Naive thymus-derived CD4-positive, alpha-beta T cell (primary cell): Measurements from ENCODE around the gene CHAT. TPM values are rescaled to one million over a fixed set of nuclear protein-coding genes. Genes with fewer than 3 reads are reported as not detected.

ENCODE experiments used
- ATAC-seq: fragments of 150-1000 bp; cut with Tn5 transposase; 2 replicates; pipeline ENCODE4 v1.10.0; 2021; ENCODE audit warnings: mild to moderate bottlenecking, moderate library complexity
- CTCF ChIA-PET: fragments of 350-600 bp; sonication (Branson Sonifier 250); formaldehyde crosslinking; loops from one replicate; lab custom pipeline; 2021; ENCODE audit warnings: antibody characterized with exemption; lab: Charles Lee
- POLR2A ChIA-PET: fragments of 350-600 bp; sonication (Branson Sonifier 250); formaldehyde crosslinking; loops from one replicate; lab custom pipeline; 2021; ENCODE audit warnings: antibody characterized with exemption, inconsistent platforms; lab: Charles Lee
- DNase-seq, 9 donors: peaks; one replicate each; pipeline versions ENCODE4 v3.0.0 to v3.0.0-alpha.2; 2020 to 2022; ENCODE audit warnings: mixed read lengths in 1 of 9
- H3K27ac ChIP-seq: one replicate; pipeline ENCODE4 v1.7.0; 2013; ENCODE audit warnings: mild to moderate bottlenecking, low read depth, low read length, moderate library complexity
- H3K27me3 ChIP-seq, 2 donors: one replicate each; pipeline ENCODE4 v1.7.0; 2013; ENCODE audit warnings: low read length in 2 of 2, mild to moderate bottlenecking in 2 of 2, moderate library complexity in 2 of 2; ENCODE audit not compliant: control insufficient read depth in 2 of 2, insufficient read depth in 2 of 2
- H3K36me3 ChIP-seq, 3 experiments: 1 replicate in 2 of 3; 2 replicates in 1 of 3; pipeline ENCODE4 v1.7.0; 2013; ENCODE audit warnings: low read length in 3 of 3, mild to moderate bottlenecking in 3 of 3, moderate library complexity in 1 of 3; ENCODE audit not compliant: insufficient read depth in 3 of 3, control insufficient read depth in 2 of 3
- H3K4me1 ChIP-seq, 2 donors: one replicate each; pipeline ENCODE4 v1.7.0; 2013; ENCODE audit warnings: low read length in 2 of 2, mild to moderate bottlenecking in 2 of 2, moderate library complexity in 1 of 2; ENCODE audit not compliant: control insufficient read depth in 2 of 2, insufficient read depth in 2 of 2
- H3K4me3 ChIP-seq: 2 replicates; pipeline ENCODE4 v1.7.0; 2013; ENCODE audit warnings: mild to moderate bottlenecking, low read length
- H3K9me3 ChIP-seq, 3 experiments: 1 replicate in 2 of 3; 2 replicates in 1 of 3; pipeline ENCODE4 v1.7.0; 2013; ENCODE audit warnings: low read length in 3 of 3; ENCODE audit not compliant: control insufficient read depth in 2 of 3
- H3K27ac Mint-ChIP-seq, 9 donors: one replicate each; pipeline ENCODE4 v1.8.0; 2020 to 2022; ENCODE audit warnings: mixed read lengths in 9 of 9, mild to moderate bottlenecking in 8 of 9, moderate library complexity in 5 of 9, inconsistent platforms in 2 of 9
- H3K27me3 Mint-ChIP-seq, 5 donors: one replicate each; pipeline ENCODE4 v1.8.0; 2021 to 2022; ENCODE audit warnings: mixed read lengths in 5 of 5, mild to moderate bottlenecking in 1 of 5
- H3K36me3 Mint-ChIP-seq, 5 donors: one replicate each; pipeline ENCODE4 v1.8.0; 2020 to 2022; ENCODE audit warnings: mixed read lengths in 5 of 5, mild to moderate bottlenecking in 3 of 5, inconsistent platforms in 1 of 5
- H3K4me1 Mint-ChIP-seq, 7 donors: one replicate each; pipeline ENCODE4 v1.8.0; 2020 to 2022; ENCODE audit warnings: mixed read lengths in 7 of 7, mild to moderate bottlenecking in 3 of 7, inconsistent platforms in 1 of 7
- H3K4me3 Mint-ChIP-seq, 10 donors: one replicate each; pipeline ENCODE4 v1.8.0; 2020 to 2022; ENCODE audit warnings: mild to moderate bottlenecking in 10 of 10, mixed read lengths in 10 of 10, moderate library complexity in 6 of 10, inconsistent platforms in 2 of 10
- H3K9me3 Mint-ChIP-seq, 11 donors: one replicate each; pipeline ENCODE4 v1.8.0; 2020 to 2022; ENCODE audit warnings: mixed read lengths in 11 of 11, mild to moderate bottlenecking in 4 of 11, inconsistent platforms in 1 of 11, moderate library complexity in 1 of 11
- intact Hi-C, 2 donors: fragments of 100-400 bp; cut with micrococcal nuclease; formaldehyde crosslinking; loops; one replicate each; pipeline ENCODE4 v1.15.1; 2023
- polyA plus RNA-seq, 2 donors: library from polyadenylated mRNA; unstranded; fragments of 300-500 nt; fragmentation: Illumina TruSeq; gene quantifications; one replicate each; pipeline ENCODE4 v1.2.3, GENCODE V29; 2021
- total RNA-seq, 6 experiments: library from RNA in 5 of 6; stranded (reverse) in 5 of 6; gene quantifications; 1 replicate in 5 of 6; 2 replicates in 1 of 6; pipeline ENCODE4 v1.2.3 and lab custom pipeline; 2021 to 2026

The CHAT gene
- total and polyA plus RNA-seq, 7 experiments from 2014 or later: not detected

GRCh38 chr10:49645417-49645816 lies 31.6 kb downstream of the CHAT start:
- no peak for ATAC-seq
- intact Hi-C loops: no loop called here

DNA sequence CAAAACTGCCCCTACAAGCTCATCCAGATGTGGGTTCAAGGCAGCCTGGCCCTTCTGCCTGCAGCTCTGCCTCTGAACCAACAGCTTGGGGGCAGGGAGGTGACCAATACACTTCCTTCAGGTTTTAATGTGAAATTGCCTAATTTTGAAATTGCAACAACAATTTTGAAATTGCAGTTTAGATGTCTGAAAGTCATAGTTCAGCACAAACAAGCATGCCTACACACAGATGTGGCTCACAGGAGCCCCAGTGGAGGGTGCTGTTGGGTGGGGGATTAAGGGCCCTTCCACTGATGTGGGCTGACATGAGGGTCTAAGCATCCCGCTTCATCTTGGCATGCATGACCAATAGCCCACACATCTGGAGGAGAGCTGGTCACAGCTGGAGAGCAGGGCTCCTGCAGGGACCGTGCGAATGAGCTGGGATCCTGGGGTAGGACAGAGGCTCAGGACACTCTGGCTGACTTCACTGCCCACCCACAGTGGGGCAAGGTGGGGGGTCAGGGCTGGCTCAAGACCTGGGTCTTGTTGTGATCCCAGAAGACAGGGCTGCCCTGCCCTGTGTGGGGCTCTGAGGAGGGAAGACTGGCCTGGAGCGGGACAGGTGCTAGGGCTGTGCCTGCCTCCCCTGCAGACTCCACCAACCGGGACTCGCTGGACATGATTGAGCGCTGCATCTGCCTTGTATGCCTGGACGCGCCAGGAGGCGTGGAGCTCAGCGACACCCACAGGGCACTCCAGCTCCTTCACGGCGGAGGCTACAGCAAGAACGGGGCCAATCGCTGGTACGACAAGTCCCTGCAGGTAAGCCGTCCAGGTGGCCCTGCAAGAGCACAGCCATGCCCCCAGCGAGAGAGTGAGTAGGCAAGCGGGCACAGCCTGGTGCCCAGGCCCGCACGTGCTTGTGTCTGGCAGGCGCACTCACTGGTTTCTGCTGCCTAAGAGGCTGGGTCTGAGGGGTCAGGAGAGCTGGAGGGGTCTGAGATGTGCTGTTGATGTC lies 32.3 kb downstream of the CHAT start:
- peak in 1 of 9 donors; percentile 11 for DNase-seq
- intact Hi-C loops: no loop called here
- no peaks in the 10 kb centered on the region for H3K36me3 Mint-ChIP-seq
- ChIA-PET POLR2A (no interaction called here), CTCF (no interaction called here)
- H3K27ac ChIP-seq: no peak overlapping the region
- H3K9me3 ChIP-seq: no peaks in the 10 kb centered on the region
- peaks cover 5 to 37% (median 27%) of the 10 kb centered on the region in 5 donors for H3K27me3 Mint-ChIP-seq
- no peak overlapping the region for H3K4me3 ChIP-seq
- peaks cover 0 to 2% (median 0%) of the 10 kb centered on the region in 11 donors for H3K9me3 Mint-ChIP-seq
- peak; percentile 11 for ATAC-seq
- H3K4me1 ChIP-seq: no peaks in the 10 kb centered on the region
- no peaks in the 10 kb centered on the region for H3K27me3 ChIP-seq
- no peak overlapping the region for H3K27ac Mint-ChIP-seq
- no peak overlapping the region for H3K4me3 Mint-ChIP-seq
- H3K4me1 Mint-ChIP-seq: peaks cover 0 to 21% (median 3%) of the 10 kb centered on the region in 7 donors
- H3K36me3 ChIP-seq: no peaks in the 10 kb centered on the region

More at GRCh38 chr10:49645417-49645816, 31.6 kb downstream of the CHAT start:
- CTCF ChIA-PET: no interaction called here
- H3K4me3 Mint-ChIP-seq: no peak overlapping the region
- H3K9me3 Mint-ChIP-seq: peaks cover 0 to 2% (median 0%) of the 10 kb centered on the region in 11 donors
- H3K36me3 Mint-ChIP-seq: no peaks in the 10 kb centered on the region
- POLR2A ChIA-PET: no interaction called here
- Histone ChIP-seq H3K27me3 (no peaks in the 10 kb centered on the region), H3K4me1 (no peaks in the 10 kb centered on the region), H3K27ac (no peak overlapping the region), H3K9me3 (no peaks in the 10 kb centered on the region), H3K4me3 (no peak overlapping the region), H3K36me3 (no peaks in the 10 kb centered on the region)
- no peak for DNase-seq
- H3K4me1 Mint-ChIP-seq: peaks cover 0 to 21% (median 3%) of the 10 kb centered on the region in 7 donors
- peaks cover 5 to 39% (median 29%) of the 10 kb centered on the region in 5 donors for H3K27me3 Mint-ChIP-seq
- H3K27ac Mint-ChIP-seq: no peak overlapping the region

DNA sequence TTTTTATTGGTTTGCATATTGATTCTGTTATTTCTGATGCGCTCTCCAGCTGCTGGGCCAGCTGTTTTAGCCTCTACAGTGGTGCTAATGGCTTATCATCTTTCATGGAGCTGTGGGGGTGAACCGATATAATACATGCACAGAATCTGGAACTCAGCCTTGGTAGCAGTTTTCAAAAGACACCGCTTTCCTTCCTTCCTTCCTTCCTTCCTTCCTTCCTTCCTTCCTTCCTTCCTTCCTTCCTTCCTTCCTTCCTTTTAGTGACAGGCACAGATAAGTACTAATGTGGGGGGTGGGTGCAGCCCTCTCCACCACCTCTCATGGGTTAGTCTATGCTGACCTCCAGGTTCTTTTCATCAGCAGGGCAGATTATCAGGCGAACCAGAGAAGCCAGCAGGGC lies 33.7 kb downstream of the CHAT start:
- peaks cover 0 to 2% (median 0%) of the 10 kb centered on the region in 11 donors for H3K9me3 Mint-ChIP-seq
- H3K27ac Mint-ChIP-seq: no peak overlapping the region
- POLR2A ChIA-PET: no interaction called here
- no peaks in the 10 kb centered on the region for H3K36me3 ChIP-seq
- CTCF ChIA-PET: no interaction called here
- H3K27ac ChIP-seq: no peak overlapping the region
- H3K27me3 ChIP-seq: no peaks in the 10 kb centered on the region
- H3K4me3 Mint-ChIP-seq: no peak overlapping the region
- peaks cover 0 to 21% (median 3%) of the 10 kb centered on the region in 7 donors for H3K4me1 Mint-ChIP-seq
- no peaks in the 10 kb centered on the region for H3K36me3 Mint-ChIP-seq
- no peak for DNase-seq
- peaks cover 5 to 37% (median 16%) of the 10 kb centered on the region in 5 donors for H3K27me3 Mint-ChIP-seq
- ATAC-seq: no peak
- intact Hi-C loops: no loop called here
- no peak overlapping the region for H3K4me3 ChIP-seq
- no peaks in the 10 kb centered on the region for H3K9me3 ChIP-seq
- no peaks in the 10 kb centered on the region for H3K4me1 ChIP-seq

DNA sequence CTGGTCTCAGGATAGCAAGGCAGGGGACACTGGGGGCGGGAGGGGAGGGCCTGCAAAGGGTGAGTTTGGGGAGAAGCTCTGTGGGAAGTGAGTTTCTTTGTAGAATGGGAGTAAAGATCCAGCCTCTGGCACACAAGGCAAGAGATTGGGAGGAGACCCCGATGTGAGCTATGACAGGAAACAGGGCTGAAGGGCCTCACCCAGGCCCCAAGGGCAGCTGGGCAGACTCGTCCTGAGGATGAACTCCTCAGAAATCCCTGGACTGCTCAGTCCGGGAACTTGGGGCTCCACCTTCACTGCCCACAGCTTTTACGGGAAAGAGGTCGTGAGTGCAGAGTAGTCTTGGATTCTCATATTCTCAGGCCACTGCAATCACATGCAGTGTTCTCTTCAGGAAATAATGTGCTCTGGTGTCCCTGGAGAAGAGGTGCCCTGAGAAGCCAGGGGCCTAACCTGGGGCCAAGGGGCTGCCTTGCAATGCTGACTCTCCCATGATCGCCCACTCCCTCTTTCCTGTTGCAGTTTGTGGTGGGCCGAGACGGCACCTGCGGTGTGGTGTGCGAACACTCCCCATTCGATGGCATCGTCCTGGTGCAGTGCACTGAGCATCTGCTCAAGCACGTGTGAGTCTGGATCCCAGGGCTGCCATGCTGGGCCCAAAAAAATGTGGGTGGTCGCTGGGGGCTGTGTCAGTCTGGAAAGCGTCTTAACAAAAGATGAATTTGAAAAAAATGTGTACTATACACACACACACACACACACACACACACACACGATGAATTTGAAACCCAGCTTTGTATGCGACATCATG lies 34.4 kb downstream of the CHAT start:
- Histone ChIP-seq H3K27ac (no peak overlapping the region), H3K4me1 (no peaks in the 10 kb centered on the region), H3K36me3 (no peaks in the 10 kb centered on the region), H3K27me3 (no peaks in the 10 kb centered on the region), H3K4me3 (no peak overlapping the region), H3K9me3 (no peaks in the 10 kb centered on the region)
- no peak overlapping the region for H3K4me3 Mint-ChIP-seq
- intact Hi-C loops: no loop called here
- H3K27ac Mint-ChIP-seq: peak overlapping the region in 1 of 9 donors; percentile 47
- peak in 1 of 9 donors; percentile 19 for DNase-seq
- CTCF ChIA-PET: no interaction called here
- ATAC-seq: no peak
- H3K27me3 Mint-ChIP-seq: peaks cover 4 to 37% (median 11%) of the 10 kb centered on the region in 5 donors
- POLR2A ChIA-PET: no interaction called here
- peaks cover 0 to 2% (median 0%) of the 10 kb centered on the region in 11 donors for H3K9me3 Mint-ChIP-seq
- H3K36me3 Mint-ChIP-seq: no peaks in the 10 kb centered on the region
- peaks cover 0 to 21% (median 3%) of the 10 kb centered on the region in 7 donors for H3K4me1 Mint-ChIP-seq

- CTCF ChIA-PET: no interaction called here
- peak overlapping the region in 1 of 10 donors; percentile 5 for H3K4me3 Mint-ChIP-seq
- peak in 2 of 9 donors; percentile 16 to 36 for DNase-seq
Measured at GRCh38 chr10:49649294-49649693, 35.5 kb downstream of the CHAT start.

GRCh38 chr10:49649936-49650723 lies 36.3 kb downstream of the CHAT start:
- no peak overlapping the region for H3K4me3 ChIP-seq
- ChIA-PET CTCF (no interaction called here), POLR2A (no interaction called here)
- no peaks in the 10 kb centered on the region for H3K27me3 ChIP-seq
- ATAC-seq (no peak), DNase-seq (no peak)
- Mint-ChIP-seq H3K4me3 (no peak overlapping the region), H3K4me1 (peaks cover 0 to 21% (median 3%) of the 10 kb centered on the region in 7 donors), H3K27me3 (peaks cover 0 to 40% (median 7%) of the 10 kb centered on the region in 5 donors), H3K9me3 (no peaks in the 10 kb centered on the region), H3K27ac (peak overlapping the region in 1 of 9 donors; percentile 25), H3K36me3 (no peaks in the 10 kb centered on the region)
- no peaks in the 10 kb centered on the region for H3K9me3 ChIP-seq
- no peaks in the 10 kb centered on the region for H3K4me1 ChIP-seq
- H3K27ac ChIP-seq: no peak overlapping the region
- intact Hi-C loops: no loop called here
- no peaks in the 10 kb centered on the region for H3K36me3 ChIP-seq

More at GRCh38 chr10:49649294-49649693, 35.5 kb downstream of the CHAT start:
- peaks cover 3 to 39% (median 7%) of the 10 kb centered on the region in 5 donors for H3K27me3 Mint-ChIP-seq
- H3K27ac ChIP-seq: no peak overlapping the region
- no peaks in the 10 kb centered on the region for H3K27me3 ChIP-seq
- ATAC-seq: no peak
- H3K4me1 ChIP-seq: no peaks in the 10 kb centered on the region
- no peak overlapping the region for H3K4me3 ChIP-seq
- H3K9me3 Mint-ChIP-seq: peaks cover 0 to 2% (median 0%) of the 10 kb centered on the region in 11 donors
- peaks cover 0 to 21% (median 3%) of the 10 kb centered on the region in 7 donors for H3K4me1 Mint-ChIP-seq
- peak overlapping the region in 1 of 9 donors; percentile 58 for H3K27ac Mint-ChIP-seq
- H3K36me3 ChIP-seq: no peaks in the 10 kb centered on the region
- H3K36me3 Mint-ChIP-seq: no peaks in the 10 kb centered on the region
- POLR2A ChIA-PET: no interaction called here
- H3K9me3 ChIP-seq: no peaks in the 10 kb centered on the region
- intact Hi-C loops: no loop called here
